Pancreas (tissue), 10 donors: ENCODE results near the gene FASN. TPM values are rescaled to one million over a fixed set of nuclear protein-coding genes. Genes with fewer than 3 reads are reported as not detected.

Experiments used
- ATAC-seq, 4 donors: fragments of 200-7000 bp; cut with Tn5 transposase; one replicate each; pipeline versions ENCODE4 v1.8.0 to v1.9.1; 2020; ENCODE audit warnings: mild to moderate bottlenecking in 4 of 4, moderate library complexity in 4 of 4
- DNase-seq, 6 donors: peaks; one replicate each; pipeline ENCODE4 v3.0.0-alpha.2; 2020
- FAIRE-seq: peaks from 2 replicates; lab custom pipeline; 2012; peaks lifted over from hg19 to GRCh38; lab: Jason Lieb, UNC
- H3K27ac ChIP-seq, 4 donors: fragments of 200-600 bp; sonication (generic); 1 replicate in 3 of 4; 2 replicates in 1 of 4; pipeline versions ENCODE4 v1.5.0 to v1.8.0; 2020
- H3K27me3 ChIP-seq, 4 donors: fragments of 200-600 bp; one replicate each; pipeline ENCODE4 v1.8.0; 2021
- H3K36me3 ChIP-seq, 3 donors: fragments of 200-600 bp; sonication (generic) in 1 of 3; one replicate each; pipeline versions ENCODE4 v1.5.0 to v1.8.0; 2020 to 2021
- H3K4me1 ChIP-seq, 3 donors: fragments of 200-600 bp; one replicate each; pipeline ENCODE4 v1.8.0; 2021
- H3K4me3 ChIP-seq, 4 donors: fragments of 200-600 bp; sonication (generic) in 2 of 4; one replicate each; pipeline versions ENCODE4 v1.5.0 to v1.8.0; 2020 to 2021
- H3K9me3 ChIP-seq, 4 donors: fragments of 200-600 bp; one replicate each; pipeline ENCODE4 v1.8.0; 2021
- CTCF ChIP-seq, 4 donors: fragments of 200-600 bp; sonication (generic) in 3 of 4; IDR thresholded peaks; one replicate each; pipeline versions ENCODE4 v1.5.0 to v1.8.0; 2021; ENCODE audit warnings: antibody characterized with exemption in 4 of 4
- WGBS, 2 donors: extraction: QIAGEN DNeasy Blood & Tissue Kit; methylation state at CpG; one replicate each; pipeline ENCODE4 v1.1.7; 2013; 5-methylcytosine and 5-hydroxymethylcytosine counted together
- intact Hi-C, 3 donors: fragments of 100-400 bp; cut with DNase I; formaldehyde crosslinking; loops; one replicate each; pipeline versions ENCODE4 v1.11.1 to v1.14.2; 2022
- polyA plus RNA-seq, 2 donors: library from polyadenylated mRNA; stranded (reverse); fragments of 200-250 nt; gene quantifications; one replicate each; pipeline ENCODE4 v1.2.3, GENCODE V29; 2013
- total RNA-seq, 6 donors: library from RNA; stranded (reverse); fragmentation: NEBNext Ultra II Directional in 4 of 6; extraction: Animal tissue kit (Norgen Biotek cat#: 25700) in 4 of 6; gene quantifications; one replicate each; pipeline versions ENCODE4 v1.2.1 to v1.2.4, GENCODE V29; 2021 to 2023
- donor health status: healthy with polysubstance abuse.
- donor health status: DM: no; HTN: no; CAD: no; lungs with moderate emphysema.
- donor health status: DM: no; HTN: no; CAD: no.
- donor health status: control.
- donor health status: control.
- donor health status: Bipolar disorder and iron deficiency.
- donor health status: DM: yes; HTN: yes; CAD: no.
- donor health status: DM: no; HTN: no; CAD: no.
- donor health status: DM: no; HTN: no; CAD: no.
- donor health status: DM: yes; HTN: yes; CAD: no.

The FASN gene
- total and polyA plus RNA-seq, 8 donors, result 12.4 to 69.4 (median 31.7) TPM

DNA sequence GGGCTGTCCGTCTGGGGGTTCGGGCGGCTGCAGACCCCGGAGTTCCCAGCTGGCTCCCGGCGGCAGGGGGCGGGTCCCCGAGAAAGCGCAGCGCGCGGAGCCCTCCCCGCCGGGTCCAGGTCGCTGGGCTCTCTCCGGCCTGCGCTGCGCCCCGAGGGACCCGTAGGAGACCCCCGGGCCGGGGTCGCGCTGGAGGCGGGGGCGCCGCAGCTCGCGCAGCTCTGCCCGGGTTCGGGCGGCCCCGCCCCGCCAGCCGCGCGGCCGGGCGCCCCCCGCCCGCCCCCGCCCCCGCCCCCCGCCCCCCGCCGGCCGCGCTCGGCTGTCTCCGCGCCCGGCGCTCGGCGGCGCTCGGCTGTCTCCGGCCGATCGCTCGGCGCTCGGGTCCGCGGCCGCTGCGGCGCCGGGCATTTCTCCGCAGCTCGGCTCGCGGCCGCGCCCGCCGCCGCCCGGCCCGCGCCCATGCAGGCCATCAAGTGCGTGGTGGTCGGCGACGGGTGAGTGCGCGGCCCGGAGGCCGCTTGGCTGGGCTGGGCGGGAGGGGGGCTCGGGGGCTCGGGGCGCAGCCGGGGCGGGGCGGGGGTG is 66.6 kb downstream of the FASN start, which contains the start of gene RAC3:
Gene RAC3, plus strand, starts transcription at position 376 of the 582 bp plus-strand sequence. Its CDS starts 84 bp downstream, at position 460.
- 0 to 1% methylated on average over 16 to 96 of the region's 96 CpGs for WGBS, 2 donors
- no peak for TF ChIP-seq CTCF (IDR thresholded peaks at IDR 0.05)
- intact Hi-C loops, result no loop called here
- Histone ChIP-seq H3K36me3 (no peaks in the 10 kb centered on the region), H3K4me3 (peak within 1 kb of the TSS; percentile 15 to 58 (median 32)), H3K9me3 (no peaks in the 10 kb centered on the region), H3K27ac (no peak within 1 kb of the TSS), H3K27me3 (no peaks in the 10 kb centered on the region), H3K4me1 (peaks cover 4 to 9% (median 5%) of the 10 kb centered on the region in 3 donors)
- peak in 1 of 6 donors; percentile 42 for DNase-seq
- no peak for FAIRE-seq
- ATAC-seq, result peak in 3 of 4 donors; percentile 3 to 33 (median 7)

- Histone ChIP-seq H3K9me3 (no peaks in the 10 kb centered on the region), H3K4me3 (peak overlapping the region; percentile 15 to 58 (median 32)), H3K27ac (no peak overlapping the region), H3K27me3 (no peaks in the 10 kb centered on the region), H3K4me1 (peaks cover 4 to 5% (median 4%) of the 10 kb centered on the region in 3 donors), H3K36me3 (no peaks in the 10 kb centered on the region)
- no peak for FAIRE-seq
- TF ChIP-seq CTCF (IDR thresholded peaks at IDR 0.05), result peak; percentile 87 to 95 (median 92)
- WGBS, 2 donors, result 1 to 3% methylated on average over 61 to 94 of the region's 94 CpGs
- intact Hi-C loops, result no loop called here
- peak; percentile 73 to 96 (median 90) for DNase-seq
- ATAC-seq, result peak; percentile 85 to 94 (median 92)
These were observed 67.3 kb downstream of the FASN start for GRCh38 chr17:82030470-82031302.

- FAIRE-seq (no peak), ATAC-seq (peak in 3 of 4 donors; percentile 2 to 20 (median 13)), DNase-seq (no peak)
- no peak for TF ChIP-seq CTCF (IDR thresholded peaks at IDR 0.05)
- H3K36me3 ChIP-seq, result no peaks in the 10 kb centered on the region
- intact Hi-C loops, result loop anchor here (5.0 to 10.0 kb wide), 2 partner anchors 125 to 127 kb away; no protein-coding TSS in a partner anchor
- H3K27me3 ChIP-seq, result no peaks in the 10 kb centered on the region
- 60 to 66% methylated on average over 26 to 31 of the region's 31 CpGs for WGBS, 2 donors
- H3K27ac ChIP-seq, result no peak overlapping the region
- H3K4me3 ChIP-seq, result no peak overlapping the region
- H3K4me1 ChIP-seq, result peaks cover 4 to 5% (median 4%) of the 10 kb centered on the region in 3 donors
- H3K9me3 ChIP-seq, result no peaks in the 10 kb centered on the region
These were observed 68.0 kb downstream of the FASN start for GRCh38 chr17:82029990-82030469.

DNA sequence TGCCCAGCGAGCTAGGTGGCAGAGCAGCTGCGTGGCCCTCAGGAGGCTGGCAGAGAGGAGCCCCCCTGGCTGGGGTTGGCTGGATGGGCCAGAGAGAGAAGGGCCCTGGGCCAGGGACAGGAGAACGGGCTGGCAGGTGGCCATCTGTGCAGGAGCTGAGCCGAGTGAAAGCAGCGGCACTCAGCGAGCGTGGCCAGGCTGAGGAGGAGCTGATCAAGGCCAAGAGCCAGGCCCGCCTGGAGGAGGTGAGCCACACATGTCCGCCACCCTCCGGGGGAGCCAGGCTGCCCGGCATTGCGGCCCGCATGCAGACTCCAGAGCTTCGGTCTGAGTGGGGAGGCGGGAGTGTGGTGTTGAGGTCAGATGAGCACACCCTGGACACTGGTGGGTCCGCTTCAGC is 68.6 kb downstream of the FASN start:
- Histone ChIP-seq H3K27me3 (no peaks in the 10 kb centered on the region), H3K4me3 (no peak overlapping the region), H3K4me1 (peaks cover 4 to 5% (median 4%) of the 10 kb centered on the region in 3 donors), H3K36me3 (no peaks in the 10 kb centered on the region), H3K27ac (no peak overlapping the region), H3K9me3 (no peaks in the 10 kb centered on the region)
- no peak for TF ChIP-seq CTCF (IDR thresholded peaks at IDR 0.05)
- 93 to 94% methylated on average over 15 to 16 of the region's 16 CpGs for WGBS, 2 donors
- intact Hi-C loops, result loop anchor here (5.0 to 10.0 kb wide), 2 partner anchors 125 to 128 kb away; no protein-coding TSS in a partner anchor
- ATAC-seq (no peak), DNase-seq (peak in 1 of 6 donors; percentile 65), FAIRE-seq (no peak)
